Glomerular visceral epithelial cell (primary cell): ENCODE results near the gene FGF3.
A peak's percentile ranks its signal among the peaks of the same experiment; 100 is the strongest.

ENCODE experiments used
- DNase-seq: peaks from one replicate; pipeline ENCODE4 v3.0.0-alpha.2; 2016; ENCODE audit errors: extremely low spot score

The FGF3 gene

GRCh38 chr11:69844396-69844795 is 25.2 kb upstream of the FGF3 start:
- DNase-seq = no peak

DNA sequence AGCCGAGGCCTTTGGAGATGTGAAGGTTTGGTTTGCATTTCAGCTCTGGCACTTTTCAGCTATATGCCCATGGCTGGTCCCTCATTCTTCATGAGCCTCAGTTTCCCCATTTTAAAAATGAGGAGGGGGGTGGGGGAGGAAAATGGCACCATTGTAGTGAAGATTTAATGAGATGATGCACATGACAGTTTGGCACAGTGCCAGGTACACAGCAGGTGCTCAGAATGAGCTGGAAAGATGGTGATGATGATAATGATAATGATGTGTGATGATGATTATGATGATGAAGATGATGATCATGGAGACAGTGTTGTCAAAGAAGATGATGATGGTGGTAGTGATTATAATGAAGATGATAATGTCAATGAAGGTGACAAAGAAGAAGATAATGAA is 24.3 kb upstream of the FGF3 start:
- no peak for DNase-seq

DNA sequence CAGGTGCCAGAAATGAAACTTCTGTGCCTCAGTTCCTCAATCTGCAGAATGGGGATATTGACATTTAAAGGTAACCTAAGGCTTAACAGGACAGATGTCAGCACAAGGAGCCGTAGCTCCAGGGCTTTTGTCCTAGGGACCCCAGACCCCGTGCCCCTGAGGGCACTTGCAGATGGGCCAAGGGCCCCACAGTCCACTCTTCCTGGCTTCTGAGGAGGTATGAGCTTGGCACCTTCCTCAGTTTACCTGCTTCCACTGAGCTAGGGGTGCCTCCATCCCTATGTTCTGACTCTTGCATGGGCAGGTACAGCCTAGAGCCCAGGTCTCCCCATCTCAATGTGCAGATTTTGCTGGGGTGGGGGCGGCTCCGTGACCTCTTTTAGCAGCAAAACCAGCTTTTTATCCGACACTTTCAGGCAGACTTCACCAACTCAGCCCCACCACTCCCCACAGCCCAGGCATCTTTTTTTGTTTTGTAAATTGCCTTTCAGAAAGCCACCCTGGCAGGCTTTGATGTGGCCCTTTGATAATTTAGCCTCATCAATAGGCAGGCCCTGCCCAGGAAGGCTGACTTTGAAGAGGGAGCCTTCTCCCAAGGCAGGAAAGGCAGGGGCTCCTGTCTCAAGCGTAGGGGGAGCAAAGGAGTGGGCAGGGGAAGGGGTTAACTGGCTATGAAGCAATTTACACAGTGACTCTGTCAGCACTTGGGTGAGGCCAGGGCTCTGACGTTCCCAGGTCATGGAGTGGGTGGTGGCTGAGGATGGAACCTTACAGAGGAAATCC is 23.7 kb upstream of the FGF3 start:
- DNase-seq = no peak

DNA sequence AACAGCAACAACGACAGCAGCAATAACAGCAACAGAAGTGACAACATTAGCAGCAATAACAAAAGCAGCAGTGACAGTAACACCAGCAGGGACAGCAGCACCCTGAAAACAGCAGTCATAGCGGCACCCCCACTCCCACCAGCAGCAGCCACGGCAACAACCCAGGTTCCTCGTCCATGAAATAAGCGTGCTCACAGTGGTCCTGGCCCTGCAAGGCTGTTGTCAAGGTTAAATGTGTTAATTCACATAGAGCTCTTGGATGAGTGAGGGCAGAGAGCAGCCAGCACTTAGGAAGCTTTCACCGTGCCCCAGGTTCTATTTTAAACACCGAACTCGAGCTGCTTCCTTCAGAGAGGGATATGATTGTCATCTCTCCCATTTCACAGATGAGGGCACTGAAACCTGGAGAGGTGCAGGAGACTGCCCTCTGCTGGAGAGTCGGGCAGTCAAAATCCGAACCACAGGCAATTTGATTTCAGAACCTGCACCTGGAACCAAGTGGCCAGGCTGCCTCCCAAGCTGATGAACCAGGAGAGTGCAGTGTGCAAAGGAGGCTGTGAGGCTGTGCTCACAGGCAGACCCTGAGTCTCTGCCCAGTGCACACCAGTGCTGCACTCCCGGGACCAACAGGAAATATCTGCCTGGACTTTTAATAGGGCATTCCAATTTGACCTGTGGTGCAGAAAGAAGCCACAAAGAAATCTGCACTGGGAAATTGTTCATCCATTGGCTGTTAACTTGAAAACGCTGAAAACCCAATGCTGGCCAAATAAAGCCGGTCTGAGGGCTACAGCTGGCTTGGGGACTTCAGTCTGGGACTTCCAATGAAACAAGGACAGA is 22.9 kb upstream of the FGF3 start:
- DNase-seq = no peak

GRCh38 chr11:69841170-69841858 is 22.1 kb upstream of the FGF3 start:
- no peak for DNase-seq

DNA sequence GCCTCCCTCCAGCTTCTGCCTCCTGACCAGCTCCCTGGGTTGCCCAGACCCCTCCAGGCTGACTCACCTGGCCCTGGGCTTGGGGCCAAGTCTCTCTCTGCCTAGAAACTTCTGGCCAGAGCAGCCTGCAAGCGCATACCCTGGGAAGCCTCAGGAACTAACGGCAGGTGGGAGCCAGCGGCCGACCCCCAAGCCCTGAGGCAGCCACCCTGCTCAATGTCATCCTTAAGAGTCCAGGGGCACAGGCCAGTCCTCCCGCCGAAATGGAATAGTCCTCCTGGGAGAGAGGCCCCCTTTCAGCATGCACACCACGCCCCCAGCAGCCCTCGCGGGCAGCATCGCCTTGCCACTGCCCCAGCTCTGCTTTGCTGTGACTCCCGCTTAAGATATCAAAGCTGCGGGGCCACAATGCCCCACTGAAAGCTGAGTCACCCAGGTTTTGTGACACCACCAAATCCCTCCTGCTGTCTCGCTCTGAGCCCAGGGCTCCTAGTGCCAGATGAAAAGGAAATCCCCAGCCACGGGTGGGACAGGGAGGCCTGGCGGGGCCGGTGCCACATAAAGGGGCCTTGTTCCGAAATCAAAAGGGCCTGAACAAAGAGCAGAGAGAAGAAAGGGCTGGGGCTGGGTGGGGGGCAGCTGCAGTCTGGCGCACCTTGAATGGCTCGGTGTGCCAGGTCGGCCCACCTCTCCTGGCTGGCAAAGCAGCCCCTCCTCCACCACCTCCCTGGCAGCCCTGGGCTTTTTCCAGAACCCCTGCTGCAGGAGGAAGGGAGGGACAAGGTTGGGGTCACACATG is 21.4 kb upstream of the FGF3 start:
- peak; percentile 19 for DNase-seq

- DNase-seq = no peak
These were observed 20.3 kb upstream of the FGF3 start for GRCh38 chr11:69839516-69839915.

DNA sequence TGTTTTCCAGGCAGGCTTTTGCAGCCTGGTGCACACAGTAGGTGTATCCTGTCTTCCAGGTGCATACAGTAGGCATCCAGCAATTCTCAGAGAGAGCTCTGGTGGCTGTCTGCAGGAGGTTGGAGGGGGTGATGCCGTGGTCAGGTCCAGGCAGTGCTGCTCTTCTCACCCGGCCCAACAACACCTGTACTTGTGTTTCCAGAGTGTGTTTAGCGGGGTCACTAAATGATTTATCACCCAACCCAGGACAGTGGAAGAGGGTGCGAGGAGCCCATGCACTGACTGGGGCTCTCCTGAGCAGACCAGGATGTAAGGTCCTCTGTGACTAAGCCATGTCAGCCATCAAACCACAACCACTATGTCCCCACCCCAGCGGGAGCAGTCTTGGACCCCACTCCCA is 18.6 kb upstream of the FGF3 start:
- DNase-seq = no peak

GRCh38 chr11:69836401-69836800 is 17.2 kb upstream of the FGF3 start:
- DNase-seq = no peak

GRCh38 chr11:69834811-69835800 is 15.9 kb upstream of the FGF3 start:
- DNase-seq = no peak

- DNase-seq = no peak
These were observed 15.0 kb upstream of the FGF3 start for GRCh38 chr11:69834251-69834650.

- DNase-seq = no peak
These were observed 13.6 kb upstream of the FGF3 start for GRCh38 chr11:69832561-69833413.

GRCh38 chr11:69831985-69832384 is 12.8 kb upstream of the FGF3 start:
- DNase-seq = no peak

- no peak for DNase-seq
These were observed 10.9 kb upstream of the FGF3 start for GRCh38 chr11:69830086-69830485.

GRCh38 chr11:69828971-69829344 is 9.7 kb upstream of the FGF3 start:
- no peak for DNase-seq

DNA sequence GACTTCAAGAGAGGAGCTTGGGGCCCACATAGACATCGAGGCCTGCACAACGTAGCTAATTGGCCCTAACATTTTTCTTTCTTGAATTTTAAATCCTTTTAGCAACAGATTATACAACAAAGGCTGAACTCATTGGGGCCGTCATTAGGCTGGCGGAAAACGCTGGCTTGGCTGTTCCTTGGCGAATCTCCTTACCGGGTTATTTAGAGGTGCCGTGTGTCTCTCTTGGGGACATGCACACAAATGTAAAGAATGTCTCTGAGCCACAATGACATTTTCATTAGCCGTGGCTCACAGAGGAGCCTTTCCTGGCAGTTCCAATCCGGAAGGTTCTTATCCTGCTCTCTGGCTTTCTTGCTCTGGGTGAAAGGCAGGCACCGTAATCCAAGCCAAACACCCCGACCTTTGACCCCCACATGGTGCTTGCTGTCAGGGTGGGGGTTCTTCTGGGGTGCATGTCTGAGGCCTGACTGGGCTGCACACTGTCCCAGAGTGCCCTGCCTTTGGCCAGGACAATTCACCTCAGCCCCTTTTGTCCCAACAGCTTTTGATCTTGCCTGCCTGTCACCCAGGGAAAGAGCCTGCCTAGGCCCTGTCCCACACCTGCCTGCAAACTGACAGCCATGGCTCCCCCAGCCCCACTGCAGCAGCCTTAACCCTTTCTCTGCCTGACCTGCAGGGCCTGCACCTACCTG is 9.2 kb upstream of the FGF3 start:
- no peak for DNase-seq

DNA sequence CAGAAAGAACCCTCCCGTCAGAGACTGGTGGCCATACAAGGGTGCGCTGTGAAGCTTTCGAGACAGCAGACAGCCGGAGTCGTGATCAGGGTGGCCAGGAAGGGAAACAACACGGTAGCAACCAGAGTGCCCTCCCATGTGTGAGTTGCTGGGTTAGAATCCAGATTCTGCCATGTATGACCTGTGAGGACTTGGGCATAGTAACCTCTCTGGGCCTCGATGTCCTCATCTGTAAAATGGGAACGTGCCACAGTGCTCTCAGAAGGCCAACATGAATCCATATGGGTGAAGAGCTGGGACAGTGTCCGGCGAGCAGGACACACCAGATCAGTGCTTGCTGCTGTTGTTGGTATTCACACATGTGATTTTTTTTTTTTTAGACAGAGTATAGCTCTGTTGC is 7.6 kb upstream of the FGF3 start:
- no peak for DNase-seq

- no peak for DNase-seq
These were observed 6.7 kb upstream of the FGF3 start for GRCh38 chr11:69825941-69826340.
